Measurements from ENCODE around the gene BACE2.

BACE2 gene

DNA sequence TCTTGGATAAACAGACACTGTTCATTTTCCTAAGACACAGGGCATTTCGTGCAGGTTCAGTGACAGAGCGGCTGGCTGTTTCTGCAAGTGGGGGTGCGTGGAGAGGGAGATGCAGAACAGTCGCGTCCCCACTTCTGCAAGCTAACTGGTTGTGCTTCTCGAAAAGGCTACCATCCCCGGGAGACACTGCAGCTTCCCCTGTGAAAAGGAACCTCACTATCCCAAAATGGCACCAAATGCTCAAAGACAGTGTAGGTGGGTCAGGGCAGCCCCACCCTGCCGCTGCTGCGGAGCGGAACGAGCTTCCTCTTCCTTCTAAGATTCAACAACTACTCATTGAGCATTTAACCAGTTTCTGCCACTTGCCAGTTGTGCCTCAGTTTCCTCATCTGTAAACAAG lies 19.2 kb upstream of the BACE2 start:
- DNase-seq (ENCODE audit: low spot score): no peak

DNA sequence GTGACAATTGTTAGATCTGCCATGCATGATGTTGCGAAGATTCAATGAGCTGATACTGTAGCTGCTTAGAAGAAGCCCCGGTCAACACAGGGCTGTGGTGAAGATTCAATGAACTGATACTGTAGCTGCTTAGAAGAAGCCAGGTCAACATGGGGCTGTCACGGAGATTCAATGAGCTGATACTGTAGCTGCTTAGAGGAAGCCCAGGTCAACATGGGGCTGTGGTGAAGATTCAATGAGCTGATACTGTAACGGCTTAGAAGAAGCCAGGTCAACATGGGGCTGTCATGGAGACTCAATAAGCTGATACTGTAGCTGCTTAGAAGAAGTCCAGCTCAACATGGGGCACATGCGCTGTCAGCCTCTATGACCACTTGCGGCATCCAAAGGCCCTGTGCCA lies 18.8 kb upstream of the BACE2 start:
- DNase-seq (ENCODE audit: low spot score): no peak

DNA sequence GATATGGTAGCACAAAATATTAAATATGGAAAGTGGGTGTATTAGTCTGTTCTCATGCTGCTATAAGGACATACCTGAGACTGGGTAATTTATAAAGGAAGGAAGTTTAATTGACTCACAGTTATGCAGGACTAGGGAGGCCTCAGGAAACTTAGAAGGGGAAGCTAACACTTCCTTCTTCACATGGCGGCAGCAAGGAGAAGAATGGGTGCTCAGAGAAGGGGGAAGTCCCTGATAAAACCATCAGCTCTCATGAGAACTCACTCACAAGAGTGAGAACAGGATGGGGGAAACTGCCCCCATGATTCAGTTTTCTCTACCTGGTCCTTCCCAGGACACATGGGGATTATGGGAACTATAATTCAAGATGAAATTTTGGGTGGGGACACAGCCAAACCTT lies 15.8 kb upstream of the BACE2 start:
- DNase-seq (ENCODE audit: low spot score): no peak

DNA sequence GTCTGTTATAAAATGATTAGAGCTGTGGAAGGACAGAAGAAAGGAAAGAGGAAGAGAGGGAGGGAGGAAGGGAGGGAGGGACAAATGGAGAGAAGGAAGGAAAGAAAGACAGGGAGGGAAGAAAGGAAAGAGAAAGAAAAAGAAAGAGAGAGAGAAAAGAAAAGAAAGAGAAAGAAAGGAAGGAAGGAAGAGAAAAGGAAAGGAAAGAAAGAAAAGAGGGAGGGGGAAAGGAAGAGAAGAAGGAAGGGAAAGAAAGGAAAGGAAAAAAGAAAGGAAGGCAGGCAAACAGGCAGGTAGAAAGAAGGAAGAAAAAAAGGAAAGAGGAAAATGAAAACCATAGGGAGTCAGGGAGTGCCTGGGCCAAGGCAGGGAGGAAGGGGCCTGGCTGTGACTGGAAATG lies 14.5 kb upstream of the BACE2 start:
- no peak for DNase-seq (ENCODE audit: low spot score)

DNA sequence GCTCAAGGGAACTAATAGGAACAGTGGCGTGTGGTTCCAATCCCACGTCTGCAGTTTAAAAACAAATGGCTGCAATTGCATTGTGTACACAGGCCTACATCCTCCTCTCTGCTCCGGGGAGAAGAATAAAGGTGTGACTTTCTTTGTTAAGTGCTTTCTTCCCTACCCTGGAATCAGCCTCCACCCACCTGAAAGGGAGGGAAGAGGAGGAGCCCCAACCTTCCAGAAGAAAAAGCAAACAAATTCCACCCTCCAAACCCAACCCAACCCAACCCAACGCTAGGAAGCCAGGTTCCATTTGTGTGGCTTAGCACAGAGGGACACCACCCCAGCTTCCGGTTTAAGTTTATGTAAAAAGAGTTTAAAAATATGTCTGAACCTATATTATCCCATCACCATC lies 11.8 kb upstream of the BACE2 start:
- DNase-seq (ENCODE audit: low spot score): no peak

DNA sequence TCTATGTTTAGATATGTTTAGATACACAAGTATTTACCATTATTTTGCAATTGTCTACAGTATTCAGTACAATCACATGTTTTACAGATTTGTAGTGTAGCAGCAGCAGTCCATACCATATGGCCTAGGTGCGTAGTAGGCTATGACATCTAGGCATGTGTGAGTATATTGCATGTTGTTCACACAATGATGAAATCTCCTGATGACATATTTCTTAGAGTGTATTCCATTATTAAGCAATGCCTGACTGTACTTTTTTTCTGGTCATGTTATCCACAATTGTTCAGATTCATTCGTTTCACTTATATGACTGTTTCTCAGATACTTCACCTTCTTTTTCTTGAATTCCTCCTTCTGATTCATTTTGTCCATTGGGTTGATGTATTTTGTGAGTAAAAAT lies 9.9 kb upstream of the BACE2 start:
- no peak for DNase-seq (ENCODE audit: low spot score)

DNA sequence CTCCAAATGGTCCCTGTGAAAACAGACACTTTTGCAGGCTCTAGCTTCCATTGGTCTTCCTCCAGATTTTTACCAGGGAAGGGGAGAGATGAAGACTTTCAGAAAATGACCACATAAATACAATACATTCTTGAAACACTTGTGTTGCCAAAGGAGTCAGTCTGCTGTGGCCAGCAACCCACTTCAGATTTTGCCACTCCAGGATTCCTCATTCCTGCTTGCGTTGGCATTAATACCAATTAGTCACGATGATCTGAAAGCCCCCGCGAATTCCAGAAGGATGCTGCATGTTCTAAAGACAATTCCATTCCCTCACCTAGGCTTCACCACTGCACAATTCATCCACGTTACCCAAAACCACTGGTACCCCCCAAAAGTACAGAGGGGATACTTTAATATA lies 7.9 kb upstream of the BACE2 start:
- DNase-seq (ENCODE audit: low spot score): no peak

DNA sequence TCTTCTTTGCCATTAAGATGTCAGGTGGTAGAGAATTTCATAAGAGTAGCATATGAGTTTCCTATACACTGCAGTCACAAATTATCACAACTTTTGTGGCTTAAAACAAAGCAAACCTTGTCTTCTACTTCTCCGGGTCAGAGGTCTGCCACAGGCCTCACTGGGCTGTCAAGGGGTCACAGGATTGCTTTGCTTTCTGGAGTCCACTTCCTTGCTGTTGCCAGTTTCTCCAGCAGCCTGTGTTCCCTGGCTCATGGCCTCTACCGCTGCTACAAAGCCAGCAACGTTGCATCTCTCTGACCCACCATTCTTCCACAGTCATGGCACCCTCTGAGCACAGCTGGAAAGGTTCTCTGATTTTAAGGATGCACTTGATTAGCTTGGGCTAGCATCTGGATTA lies 6.5 kb upstream of the BACE2 start:
- no peak for DNase-seq (ENCODE audit: low spot score)

DNA sequence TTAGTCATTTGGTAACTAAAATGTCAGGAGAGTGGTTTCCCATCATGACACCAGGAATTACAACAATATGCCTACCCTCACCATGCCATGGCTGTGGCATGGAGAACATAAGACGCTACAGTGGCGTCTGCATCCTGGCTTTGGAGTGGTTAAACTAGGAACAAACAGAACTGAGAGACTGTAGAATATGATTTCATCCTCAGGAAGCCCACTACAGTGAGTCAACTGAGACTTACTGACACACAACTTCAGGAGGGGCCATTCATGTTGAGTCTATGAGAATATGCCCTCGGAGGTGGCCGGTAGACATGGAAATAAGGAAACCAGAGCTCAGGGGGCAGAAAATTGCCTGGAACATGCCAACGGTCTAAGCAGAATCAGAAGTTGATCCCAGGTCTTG lies 5.9 kb upstream of the BACE2 start:
- no peak for DNase-seq (ENCODE audit: low spot score)

DNA sequence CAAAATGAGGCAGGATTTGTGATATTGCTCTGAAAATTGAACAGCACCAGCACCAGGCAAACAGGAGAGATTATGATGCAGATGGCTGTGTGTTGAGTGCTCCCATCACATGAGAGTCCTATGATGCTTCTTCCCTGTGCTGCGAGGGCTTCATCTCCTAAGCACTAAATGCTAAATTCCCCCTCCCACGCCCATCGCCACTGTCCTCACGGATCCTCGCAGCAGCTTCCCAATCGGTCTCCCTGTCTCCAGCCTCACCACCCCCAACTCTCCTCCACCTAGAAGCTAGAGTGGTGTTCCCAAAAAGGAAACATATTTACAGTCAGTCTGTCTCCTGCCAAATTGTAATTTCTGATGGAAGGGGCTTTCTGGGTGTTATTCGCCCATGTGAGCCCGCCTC lies 4.9 kb upstream of the BACE2 start:
- DNase-seq (ENCODE audit: low spot score): no peak

DNA sequence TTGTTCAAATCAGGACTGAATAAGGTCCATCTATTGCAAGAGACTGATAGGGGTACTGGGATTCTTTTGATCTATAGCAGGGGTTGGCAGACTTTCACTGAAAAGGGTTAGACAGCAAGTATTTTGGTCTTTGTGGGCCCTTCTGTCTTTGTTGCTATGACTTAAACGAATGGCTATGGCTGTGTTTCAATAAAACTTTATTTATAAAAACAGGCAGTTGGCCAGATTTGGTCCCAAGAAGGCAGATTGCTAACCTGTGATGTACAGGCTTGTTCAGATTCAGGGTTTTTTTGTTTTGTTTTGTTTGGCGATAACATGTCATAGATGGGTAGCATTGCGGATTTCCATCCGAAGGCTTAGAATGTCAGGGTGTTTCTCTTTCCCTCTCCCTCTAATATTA lies 3.9 kb upstream of the BACE2 start:
- no peak for DNase-seq (ENCODE audit: low spot score)

DNA sequence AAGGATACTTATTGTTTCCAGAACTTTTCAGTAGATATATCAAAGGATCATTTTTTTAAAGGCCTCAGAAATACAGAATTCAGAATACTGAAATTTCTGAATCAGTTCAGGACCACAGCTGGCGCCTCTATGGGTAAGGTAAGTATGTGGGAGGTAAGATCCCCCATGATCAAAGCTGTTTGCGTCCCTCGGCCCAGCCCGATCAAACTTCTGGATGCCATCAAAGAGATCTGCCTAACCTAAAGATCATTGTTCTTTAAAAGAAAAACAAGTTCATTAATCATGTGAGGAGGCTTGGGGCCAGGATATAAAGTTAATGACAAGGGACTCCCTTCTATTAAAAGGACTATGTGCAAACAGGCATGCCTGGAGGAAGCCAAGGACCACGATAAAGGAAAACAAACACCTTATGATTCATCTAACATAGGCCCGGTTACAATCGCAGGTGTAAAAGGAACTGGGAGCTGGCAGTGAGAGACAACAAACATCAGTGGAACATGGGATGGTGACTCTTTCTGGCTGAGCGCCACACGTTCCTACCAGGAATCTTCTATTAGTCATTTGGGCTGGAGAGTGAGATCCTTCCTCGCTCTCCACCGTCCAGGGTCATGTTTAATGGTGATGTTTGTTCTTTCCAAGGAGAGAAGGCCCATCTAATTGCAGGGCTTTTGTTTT lies 2.8 kb upstream of the BACE2 start:
- DNase-seq (ENCODE audit: low spot score): no peak

DNA sequence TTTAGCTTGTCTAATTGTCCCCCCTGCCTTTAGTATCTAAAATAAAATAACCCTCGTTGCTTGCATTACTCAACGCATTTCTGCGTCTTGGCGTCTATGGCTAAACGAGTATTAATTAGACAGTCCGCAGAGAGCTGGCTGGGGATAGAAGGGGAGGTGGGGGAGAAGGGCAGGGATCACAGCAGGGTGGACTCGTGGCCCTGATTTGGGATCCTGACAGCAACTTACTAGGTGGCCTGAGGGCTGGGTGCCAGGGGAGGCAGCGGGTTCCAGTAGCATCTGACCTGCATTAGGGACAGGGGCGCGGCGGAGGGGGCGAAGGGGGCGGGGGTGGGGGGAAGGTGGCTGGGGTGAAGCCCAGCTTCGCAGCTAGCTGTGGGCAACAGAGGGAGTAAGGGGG lies 1.1 kb upstream of the BACE2 start:
- DNase-seq (ENCODE audit: low spot score): no peak

DNA sequence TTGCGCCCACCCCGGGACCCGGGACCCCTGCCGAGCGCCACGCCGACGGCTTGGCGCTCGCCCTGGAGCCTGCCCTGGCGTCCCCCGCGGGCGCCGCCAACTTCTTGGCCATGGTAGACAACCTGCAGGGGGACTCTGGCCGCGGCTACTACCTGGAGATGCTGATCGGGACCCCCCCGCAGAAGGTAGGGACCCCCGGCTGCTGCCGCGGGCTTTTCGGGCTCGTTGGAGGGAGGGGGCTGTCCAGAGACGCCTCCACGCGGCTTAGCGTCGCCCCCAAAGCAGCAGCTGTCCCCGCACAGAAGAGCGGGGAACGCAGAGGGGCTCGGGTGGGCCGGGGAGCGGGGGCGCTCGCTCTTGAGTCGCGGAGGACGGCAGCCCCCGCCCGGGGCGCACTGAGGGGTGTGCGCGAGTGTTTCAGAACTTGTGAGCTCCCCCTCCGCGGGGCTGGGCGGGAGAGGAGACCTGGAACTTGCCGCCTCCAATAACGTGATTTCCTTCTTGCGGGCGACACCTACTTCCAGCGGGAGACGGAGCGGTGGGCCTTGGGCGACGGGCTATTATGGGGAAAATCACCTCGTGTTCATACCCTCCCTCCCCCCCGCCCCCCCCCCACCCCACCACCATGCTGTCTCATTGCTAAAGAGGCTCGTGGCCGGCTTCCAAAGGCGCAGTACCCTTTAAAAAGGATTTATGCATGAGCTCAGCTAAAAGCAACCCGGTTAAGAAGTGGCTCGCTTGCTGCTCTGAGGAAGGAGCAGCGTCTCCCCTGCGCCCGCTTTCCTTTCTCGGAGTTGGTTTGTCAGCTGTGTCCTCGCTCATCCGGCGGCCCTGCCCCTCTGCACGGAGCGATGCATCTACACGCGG lies 664 bp downstream of the BACE2 start:
- no peak for DNase-seq (ENCODE audit: low spot score)

DNA sequence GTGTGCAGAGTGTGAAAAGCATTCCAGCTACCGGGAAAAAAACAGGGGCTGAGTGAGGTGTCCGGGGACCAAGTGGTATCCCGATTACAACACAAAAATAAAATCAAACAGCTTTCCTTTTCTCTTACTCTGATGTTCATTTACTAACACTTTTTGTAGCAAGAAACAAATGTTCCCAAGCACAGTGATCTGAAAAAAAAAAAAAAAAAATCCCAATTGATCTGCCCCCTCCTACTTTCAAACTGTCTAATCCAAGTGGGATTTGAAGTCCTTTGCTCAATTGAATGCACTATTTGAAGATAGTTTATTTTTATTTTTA lies 1.3 kb downstream of the BACE2 start:
- DNase-seq (ENCODE audit: low spot score): no peak

DNA sequence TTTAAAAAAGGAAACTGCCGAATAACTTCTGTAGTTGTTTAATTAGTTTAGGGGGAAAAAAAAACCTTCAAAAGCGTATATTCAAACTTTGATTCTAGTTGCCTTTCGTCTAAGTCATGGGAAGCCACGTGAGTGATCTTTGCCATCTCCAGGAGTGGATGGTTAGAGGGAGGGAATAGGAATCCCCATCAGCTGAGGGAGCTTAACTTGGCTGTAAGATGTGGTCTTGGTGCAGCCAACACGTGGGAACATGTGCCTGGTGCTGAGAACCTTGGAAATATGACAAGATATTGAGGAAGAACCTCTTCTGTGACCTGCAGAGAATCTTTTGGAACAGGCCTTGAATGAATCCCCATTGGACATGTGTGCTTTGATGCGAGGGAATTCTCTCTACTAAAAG lies 1.7 kb downstream of the BACE2 start:
- no peak for DNase-seq (ENCODE audit: low spot score)

DNA sequence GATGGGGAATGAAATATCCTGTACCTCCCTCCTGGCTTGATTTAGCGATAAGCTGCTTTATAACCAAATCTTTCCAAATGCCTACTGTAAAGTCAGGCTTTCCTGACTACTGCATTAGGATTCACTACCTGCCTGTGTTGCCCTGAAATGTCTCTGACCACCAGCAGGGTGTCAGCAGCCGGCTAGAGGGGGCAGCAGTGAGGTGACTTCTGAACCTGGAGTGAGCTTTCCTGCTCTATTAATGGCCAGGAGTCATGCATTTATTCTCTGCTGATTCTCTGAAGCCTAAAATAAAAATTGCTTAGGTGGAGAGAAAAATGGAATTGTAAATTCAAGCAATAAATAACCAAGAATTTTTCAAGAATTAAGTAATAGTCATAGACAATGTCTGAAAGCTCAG lies 2.5 kb downstream of the BACE2 start:
- DNase-seq (ENCODE audit: low spot score): no peak

DNA sequence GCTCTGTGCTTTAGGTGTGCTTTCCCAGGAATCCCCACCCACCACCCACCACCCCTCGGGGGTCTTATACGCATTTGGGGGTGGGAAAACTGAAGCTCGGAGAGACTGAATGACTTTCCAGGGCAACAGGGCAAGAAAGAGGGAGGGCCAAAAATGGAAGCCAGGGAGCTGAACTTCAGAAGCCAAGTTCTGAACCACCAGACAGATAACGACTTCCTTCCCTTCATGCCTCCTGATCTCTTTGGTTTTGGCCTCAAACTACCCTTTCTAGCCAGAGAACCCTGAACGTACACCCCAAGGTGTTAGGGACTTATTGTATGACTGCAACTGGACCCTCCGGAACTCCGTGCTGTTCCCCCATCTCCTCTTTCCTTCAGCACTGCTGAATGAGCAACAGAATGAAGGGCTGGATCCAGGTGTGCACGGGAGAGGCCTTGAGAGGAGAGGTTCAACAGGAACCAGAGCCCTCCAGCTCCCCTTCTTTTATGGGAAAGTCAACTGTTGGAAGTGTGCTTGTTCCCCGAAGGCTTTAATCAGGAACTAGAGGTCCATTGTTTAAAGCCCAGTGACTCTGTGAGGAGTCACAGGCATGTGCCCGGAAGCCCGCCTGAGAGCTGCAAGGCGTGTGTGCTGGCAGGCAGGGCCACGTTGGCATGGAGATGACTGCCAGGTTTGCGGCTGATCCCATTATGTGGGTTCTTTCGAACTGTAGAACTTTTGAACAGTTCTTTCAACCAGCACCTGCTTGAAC lies 3.1 kb downstream of the BACE2 start:
- DNase-seq (ENCODE audit: low spot score): no peak

DNA sequence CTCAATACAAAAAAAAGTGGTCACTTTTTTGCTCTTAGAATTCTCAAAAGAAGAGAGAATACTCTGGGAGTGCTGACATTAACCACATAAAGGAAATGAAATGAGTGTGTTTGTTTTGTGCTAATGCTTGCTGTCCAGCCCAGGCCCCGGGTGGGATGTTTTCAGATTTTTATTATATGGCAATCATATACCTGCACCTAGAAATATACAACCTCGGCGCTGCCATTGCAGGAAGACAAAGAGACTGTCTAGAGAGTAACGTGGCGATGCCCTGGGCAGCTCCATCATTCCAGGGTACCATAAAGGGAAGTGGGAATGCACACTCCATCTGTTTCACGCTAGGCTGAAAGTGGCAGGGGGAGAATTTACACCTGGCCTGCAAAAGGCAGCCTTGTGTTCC lies 7.1 kb downstream of the BACE2 start:
- DNase-seq (ENCODE audit: low spot score): no peak

DNA sequence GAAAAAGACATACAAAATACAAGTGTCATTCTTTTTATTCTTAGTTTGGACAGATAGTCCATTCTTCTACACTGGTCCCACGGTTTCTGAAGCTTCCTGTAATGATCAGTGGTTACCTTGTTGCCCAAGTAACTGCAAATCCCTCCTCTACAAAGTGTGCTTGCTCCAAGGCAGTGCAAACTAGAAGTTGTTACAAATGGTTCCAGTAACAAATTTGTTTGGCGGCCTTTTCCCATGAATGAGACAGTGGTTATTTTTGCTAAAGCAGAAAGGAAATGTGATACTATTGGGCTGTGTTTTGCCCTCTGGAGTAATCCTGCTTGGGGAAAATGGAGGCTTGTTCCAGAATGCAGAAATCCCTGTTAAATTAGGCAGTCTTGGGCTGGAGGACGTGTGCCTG lies 8.9 kb downstream of the BACE2 start:
- DNase-seq (ENCODE audit: low spot score): no peak

DNA sequence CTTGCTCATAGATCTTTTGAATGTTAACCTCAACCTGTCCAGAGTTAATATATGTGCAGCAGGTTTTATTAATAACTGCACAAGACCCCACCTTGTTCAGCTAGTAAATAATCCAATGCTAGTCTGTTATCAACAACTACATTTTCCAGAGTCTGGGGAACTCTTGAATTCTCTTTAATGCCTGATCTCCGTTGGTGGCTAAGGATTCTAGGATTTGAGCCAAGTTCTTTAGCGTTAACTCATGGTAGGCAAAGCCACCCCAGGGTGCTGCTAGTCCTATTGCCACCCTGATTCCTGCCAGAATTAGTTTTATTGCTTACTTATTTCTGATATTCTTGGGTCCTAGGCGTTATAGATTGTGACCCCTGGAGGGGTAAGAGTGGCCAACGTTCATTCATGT lies 12.8 kb downstream of the BACE2 start:
- DNase-seq (ENCODE audit: low spot score): no peak

DNA sequence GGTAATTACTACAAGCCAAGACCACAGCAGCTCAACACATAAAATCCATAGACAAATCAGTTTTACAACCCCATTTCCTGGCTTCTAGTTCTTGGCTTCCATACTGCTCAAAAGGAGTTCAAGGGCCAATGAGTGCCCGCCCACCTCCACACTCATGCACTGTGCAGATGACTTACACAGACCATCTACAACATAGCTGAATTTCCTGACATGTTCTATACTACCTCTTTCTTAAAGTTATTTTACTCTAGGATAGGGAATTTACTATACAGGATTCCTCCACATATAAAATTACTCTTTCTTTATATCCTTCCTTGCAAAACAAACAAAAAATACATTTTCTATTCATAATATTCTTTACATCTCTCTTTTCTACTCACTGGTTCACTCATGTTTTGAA lies 14.6 kb downstream of the BACE2 start:
- DNase-seq (ENCODE audit: low spot score): no peak

DNA sequence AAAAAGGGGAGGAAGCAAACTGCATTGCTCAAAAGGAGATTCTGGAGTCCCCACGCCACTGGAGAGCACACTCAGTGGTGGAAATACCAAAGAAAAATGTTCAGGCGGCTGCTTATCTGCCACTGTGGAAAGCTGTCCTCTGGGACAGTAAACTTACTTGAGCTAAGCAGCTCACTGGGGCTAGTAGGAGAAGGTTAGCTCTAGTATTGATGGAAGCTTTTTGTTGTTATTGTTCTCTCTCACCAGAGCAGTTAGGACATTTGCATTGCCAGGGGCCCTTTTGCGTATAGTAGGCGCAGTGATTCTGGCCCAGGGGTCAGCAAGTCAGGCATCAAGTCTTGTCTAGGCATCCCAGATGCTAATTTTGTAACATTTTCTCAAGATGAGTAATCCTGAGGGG lies 15.6 kb downstream of the BACE2 start:
- no peak for DNase-seq (ENCODE audit: low spot score)
